GM12878 (cell line): ENCODE data around the gene JAG1.

Experiments used
- CEBPB ChIP-seq, 2 experiments: fragments of 150-350 bp in 1 of 2; IDR thresholded peaks; 2 replicates each; pipeline ENCODE4 v1.6.1; 2012 to 2014; ENCODE audit warnings: low read depth in 2 of 2, low read length in 2 of 2, borderline replicate concordance in 1 of 2, inconsistent platforms in 1 of 2
- CREB1 ChIP-seq: IDR thresholded peaks from 2 replicates; pipeline ENCODE4 v1.6.1; 2012; ENCODE audit warnings: low read depth, mild to moderate bottlenecking, inconsistent platforms
- CREM ChIP-seq: IDR thresholded peaks from 2 replicates; pipeline ENCODE4 v1.6.1; 2014; ENCODE audit warnings: antibody characterized with exemption, low read depth
- HDAC2 ChIP-seq: fragments of 200-600 bp; sonication (generic); IDR thresholded peaks from 2 replicates; pipeline ENCODE4 v1.6.1; 2017
- KDM1A ChIP-seq: fragments of 200-600 bp; sonication (generic); IDR thresholded peaks from 2 replicates; pipeline ENCODE4 v1.6.1; 2016; ENCODE audit warnings: borderline replicate concordance
- NR2C2 ChIP-seq: IDR thresholded peaks from 2 replicates; pipeline ENCODE4 v1.6.1; 2011; ENCODE audit warnings: borderline replicate concordance, low read depth; ENCODE audit not compliant: control insufficient read depth, insufficient read length
- SPI1 ChIP-seq: IDR thresholded peaks from 2 replicates; pipeline ENCODE4 v1.6.1; 2011; ENCODE audit warnings: low read depth, mild to moderate bottlenecking, low read length, moderate library complexity, borderline replicate concordance; ENCODE audit not compliant: insufficient read depth
- TF ChIP-seq, protein P1 (sequence below): IDR thresholded peaks from 2 replicates; pipeline ENCODE4 v1.6.1; 2011; ENCODE audit warnings: low read depth, low read length, improper control_type of control experiment, borderline replicate concordance
- TF ChIP-seq, protein P2 (sequence below), 3 experiments: IDR thresholded peaks in 2 of 3; conservative IDR thresholded peaks in 1 of 3; 2 replicates each; pipeline ENCODE4 v1.5.1; 2011; ENCODE audit warnings: low read depth in 3 of 3, low read length in 3 of 3, mild to moderate bottlenecking in 3 of 3, control low read depth in 2 of 3, moderate library complexity in 2 of 3, inconsistent platforms in 1 of 3, mixed read lengths in 1 of 3; ENCODE audit not compliant: control insufficient read depth in 2 of 3, insufficient read depth in 1 of 3; ENCODE audit errors: extremely low read depth in 1 of 3
- TF ChIP-seq, protein P3 (sequence below): fragments of 450-650 bp; IDR thresholded peaks from 2 replicates; pipeline ENCODE4 v1.6.1; 2017; ENCODE audit warnings: mild to moderate bottlenecking

DNA sequence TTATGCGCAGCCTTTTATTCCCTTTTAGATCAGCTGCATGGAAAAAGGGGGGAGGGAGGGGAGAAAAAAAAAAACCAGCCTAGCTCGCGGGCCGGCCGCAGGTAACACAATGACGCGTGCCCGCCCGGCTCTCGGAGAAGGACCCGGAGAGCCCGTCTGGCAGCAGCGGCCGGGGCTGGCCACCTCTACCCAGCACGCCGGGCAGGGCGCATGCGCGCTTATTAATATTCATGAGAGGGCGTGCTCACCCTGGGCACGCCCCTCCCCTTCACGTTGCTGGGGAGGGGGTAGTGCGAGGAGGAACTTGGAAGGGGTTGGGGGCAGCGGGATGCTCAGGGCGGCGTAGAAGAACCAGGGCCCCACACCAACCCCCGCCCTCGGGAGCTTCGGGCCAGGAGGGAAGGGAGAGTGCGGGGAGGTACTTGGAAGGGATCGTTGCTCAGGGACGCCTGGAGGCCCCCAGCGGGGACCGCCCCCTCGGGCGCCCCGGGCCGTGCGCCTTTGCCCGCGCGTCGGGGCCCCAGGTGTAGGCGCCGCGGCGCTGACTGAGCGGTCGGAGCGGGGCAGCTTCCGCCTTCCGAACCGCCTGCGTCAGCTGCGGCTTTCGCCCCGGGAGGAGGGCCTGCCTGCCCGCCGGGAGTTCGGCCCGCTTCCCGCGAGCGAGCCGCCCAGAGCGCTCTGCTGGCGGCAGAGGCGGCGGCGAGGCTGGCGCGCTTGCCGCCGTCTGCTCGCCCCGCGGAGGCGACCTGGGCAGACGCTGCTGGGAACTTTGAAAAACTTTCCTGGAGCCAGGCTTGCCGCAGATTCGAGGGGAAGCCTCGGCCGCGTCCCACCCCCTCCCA is at the start of gene JAG1:
- TF ChIP-seq HDAC2, result no peak
- no peak for TF ChIP-seq CREB1
- TF ChIP-seq, protein P1, sequence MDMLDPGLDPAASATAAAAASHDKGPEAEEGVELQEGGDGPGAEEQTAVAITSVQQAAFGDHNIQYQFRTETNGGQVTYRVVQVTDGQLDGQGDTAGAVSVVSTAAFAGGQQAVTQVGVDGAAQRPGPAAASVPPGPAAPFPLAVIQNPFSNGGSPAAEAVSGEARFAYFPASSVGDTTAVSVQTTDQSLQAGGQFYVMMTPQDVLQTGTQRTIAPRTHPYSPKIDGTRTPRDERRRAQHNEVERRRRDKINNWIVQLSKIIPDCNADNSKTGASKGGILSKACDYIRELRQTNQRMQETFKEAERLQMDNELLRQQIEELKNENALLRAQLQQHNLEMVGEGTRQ, result no peak
- no peak for TF ChIP-seq CREM
- TF ChIP-seq KDM1A, result no peak
- TF ChIP-seq, protein P2, sequence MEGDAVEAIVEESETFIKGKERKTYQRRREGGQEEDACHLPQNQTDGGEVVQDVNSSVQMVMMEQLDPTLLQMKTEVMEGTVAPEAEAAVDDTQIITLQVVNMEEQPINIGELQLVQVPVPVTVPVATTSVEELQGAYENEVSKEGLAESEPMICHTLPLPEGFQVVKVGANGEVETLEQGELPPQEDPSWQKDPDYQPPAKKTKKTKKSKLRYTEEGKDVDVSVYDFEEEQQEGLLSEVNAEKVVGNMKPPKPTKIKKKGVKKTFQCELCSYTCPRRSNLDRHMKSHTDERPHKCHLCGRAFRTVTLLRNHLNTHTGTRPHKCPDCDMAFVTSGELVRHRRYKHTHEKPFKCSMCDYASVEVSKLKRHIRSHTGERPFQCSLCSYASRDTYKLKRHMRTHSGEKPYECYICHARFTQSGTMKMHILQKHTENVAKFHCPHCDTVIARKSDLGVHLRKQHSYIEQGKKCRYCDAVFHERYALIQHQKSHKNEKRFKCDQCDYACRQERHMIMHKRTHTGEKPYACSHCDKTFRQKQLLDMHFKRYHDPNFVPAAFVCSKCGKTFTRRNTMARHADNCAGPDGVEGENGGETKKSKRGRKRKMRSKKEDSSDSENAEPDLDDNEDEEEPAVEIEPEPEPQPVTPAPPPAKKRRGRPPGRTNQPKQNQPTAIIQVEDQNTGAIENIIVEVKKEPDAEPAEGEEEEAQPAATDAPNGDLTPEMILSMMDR (IDR thresholded peaks at IDR 0.05 in 2 of 3, conservative IDR thresholded peaks at IDR 0.05 in 1 of 3; ENCODE audit: control insufficient read depth in 2 of 3, extremely low read depth in 1 of 3, insufficient read depth in 1 of 3, low read depth in 3 of 3, low read length in 3 of 3), result no peak
- no peak for TF ChIP-seq SPI1
- TF ChIP-seq, protein P3, sequence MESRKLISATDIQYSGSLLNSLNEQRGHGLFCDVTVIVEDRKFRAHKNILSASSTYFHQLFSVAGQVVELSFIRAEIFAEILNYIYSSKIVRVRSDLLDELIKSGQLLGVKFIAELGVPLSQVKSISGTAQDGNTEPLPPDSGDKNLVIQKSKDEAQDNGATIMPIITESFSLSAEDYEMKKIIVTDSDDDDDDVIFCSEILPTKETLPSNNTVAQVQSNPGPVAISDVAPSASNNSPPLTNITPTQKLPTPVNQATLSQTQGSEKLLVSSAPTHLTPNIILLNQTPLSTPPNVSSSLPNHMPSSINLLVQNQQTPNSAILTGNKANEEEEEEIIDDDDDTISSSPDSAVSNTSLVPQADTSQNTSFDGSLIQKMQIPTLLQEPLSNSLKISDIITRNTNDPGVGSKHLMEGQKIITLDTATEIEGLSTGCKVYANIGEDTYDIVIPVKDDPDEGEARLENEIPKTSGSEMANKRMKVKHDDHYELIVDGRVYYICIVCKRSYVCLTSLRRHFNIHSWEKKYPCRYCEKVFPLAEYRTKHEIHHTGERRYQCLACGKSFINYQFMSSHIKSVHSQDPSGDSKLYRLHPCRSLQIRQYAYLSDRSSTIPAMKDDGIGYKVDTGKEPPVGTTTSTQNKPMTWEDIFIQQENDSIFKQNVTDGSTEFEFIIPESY, result no peak
- no peak for TF ChIP-seq NR2C2
- TF ChIP-seq CEBPB (IDR thresholded peaks at IDR 0.05; ENCODE audit: borderline replicate concordance in 1 of 2, low read depth in 2 of 2, low read length in 2 of 2), result no peak
